ENCODE data around the gene IFT22.

The IFT22 gene

GRCh38 chr7:101303102-101303701, 18.4 kb downstream of the IFT22 start:
- TF ChIP-seq, protein P1, sequence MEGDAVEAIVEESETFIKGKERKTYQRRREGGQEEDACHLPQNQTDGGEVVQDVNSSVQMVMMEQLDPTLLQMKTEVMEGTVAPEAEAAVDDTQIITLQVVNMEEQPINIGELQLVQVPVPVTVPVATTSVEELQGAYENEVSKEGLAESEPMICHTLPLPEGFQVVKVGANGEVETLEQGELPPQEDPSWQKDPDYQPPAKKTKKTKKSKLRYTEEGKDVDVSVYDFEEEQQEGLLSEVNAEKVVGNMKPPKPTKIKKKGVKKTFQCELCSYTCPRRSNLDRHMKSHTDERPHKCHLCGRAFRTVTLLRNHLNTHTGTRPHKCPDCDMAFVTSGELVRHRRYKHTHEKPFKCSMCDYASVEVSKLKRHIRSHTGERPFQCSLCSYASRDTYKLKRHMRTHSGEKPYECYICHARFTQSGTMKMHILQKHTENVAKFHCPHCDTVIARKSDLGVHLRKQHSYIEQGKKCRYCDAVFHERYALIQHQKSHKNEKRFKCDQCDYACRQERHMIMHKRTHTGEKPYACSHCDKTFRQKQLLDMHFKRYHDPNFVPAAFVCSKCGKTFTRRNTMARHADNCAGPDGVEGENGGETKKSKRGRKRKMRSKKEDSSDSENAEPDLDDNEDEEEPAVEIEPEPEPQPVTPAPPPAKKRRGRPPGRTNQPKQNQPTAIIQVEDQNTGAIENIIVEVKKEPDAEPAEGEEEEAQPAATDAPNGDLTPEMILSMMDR (IDR thresholded peaks at IDR 0.05): no peak

- TF ChIP-seq, protein P1 (IDR thresholded peaks at IDR 0.05): no peak
Measured at GRCh38 chr7:101302641-101303101, 18.9 kb downstream of the IFT22 start.

DNA sequence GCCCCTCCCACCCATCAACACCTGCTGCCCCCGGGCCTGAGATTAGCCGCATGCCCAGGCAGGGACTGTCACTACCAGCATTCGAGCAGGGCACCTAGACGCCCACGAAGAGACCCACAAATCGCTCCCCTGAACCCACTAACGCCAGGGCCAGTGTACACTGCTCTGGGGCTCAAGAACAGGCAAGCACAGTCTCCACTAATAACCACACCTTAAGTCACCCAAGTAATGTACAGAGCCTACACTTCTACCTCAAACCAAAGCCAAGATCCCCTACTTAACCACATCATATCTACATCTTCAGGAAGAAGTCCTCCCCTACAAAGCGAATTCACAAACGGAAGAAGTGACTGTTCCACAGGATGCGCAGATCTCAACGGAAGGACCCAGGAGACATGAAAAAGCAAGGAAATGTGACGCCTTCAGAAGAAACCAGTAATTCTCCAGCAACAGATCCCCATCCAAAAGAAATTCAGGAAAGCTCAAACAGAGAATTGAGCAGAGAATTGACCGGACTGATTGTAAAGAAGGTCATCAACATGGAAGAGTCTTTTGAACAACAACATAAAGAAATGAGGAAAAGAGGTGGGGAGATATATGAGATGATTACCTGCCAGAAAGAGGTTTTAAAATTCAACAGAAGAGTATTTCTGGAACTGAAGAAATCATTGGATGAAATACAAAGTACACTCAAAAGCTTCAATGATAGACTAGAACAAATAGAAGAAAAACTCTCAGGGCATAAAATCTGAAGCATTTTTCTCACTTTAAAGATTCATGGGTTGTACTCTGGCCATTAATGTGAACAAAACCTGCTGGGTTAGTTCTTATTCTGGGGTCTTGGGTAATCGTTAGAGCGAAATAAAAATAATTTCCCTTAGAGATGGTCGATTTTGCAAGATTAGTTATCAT, 20.9 kb downstream of the IFT22 start:
- TF ChIP-seq, protein P1 (IDR thresholded peaks at IDR 0.05): no peak

DNA sequence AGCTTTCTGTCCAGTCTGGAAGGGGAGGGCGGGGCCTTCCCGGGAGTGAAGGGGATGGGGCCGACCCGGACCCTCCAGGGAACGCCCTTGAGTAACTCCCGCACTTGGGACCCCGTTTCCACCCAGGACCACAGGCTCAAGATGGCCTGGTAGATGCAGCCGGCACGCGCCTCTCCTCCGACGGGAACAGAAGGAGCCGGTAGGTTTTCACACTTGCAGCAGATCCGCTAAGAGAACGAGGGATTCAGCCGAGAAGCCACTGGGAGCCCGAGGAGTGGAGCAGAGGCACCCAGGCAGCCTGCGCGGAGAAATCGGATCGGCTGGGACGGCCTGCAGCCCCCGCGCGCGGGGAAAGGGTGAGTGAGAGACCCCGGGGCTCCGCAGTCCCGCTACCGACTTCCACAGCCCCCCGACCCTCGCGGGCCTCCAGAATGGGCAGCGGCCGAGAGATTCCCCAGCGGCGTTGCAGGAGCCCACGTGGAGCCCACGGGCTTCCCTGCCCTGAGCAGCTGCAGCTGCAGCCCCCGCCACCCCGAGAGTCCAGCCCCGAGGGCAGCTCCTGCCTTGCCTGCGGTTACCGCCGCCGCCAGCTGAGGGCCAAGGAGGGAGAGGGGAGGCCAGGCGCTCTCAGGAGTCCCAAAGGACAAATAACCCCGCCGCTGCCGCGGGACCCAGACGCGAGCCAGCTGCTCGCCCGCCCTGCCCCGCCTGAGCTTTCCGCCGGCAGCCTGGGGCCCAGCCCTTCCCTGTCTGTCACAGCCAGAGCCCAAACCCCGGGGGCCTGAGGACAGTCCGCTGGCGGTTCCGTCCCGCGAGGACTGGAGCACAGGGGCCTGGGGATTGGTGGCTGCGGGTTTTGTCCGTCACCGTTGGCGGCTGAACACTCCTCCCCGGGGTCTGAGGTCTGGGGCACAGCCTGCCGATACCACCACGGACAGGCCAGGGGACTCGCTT, 21.8 kb downstream of the IFT22 start:
- TF ChIP-seq, protein P1 (IDR thresholded peaks at IDR 0.05): no peak

DNA sequence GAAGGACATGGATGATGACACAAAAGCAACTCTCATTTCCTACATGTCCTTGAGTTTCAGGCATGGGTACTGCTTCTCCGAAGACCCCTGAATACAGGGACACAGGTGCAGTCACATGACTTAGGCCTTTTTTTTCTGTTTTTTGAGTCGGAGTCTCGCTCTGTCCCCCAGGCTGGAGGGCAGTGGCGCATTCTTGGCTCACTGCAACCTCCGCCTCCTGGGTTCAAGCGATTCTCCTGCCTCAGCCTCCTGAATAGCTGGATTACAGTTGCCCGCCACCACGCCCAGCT, 26.8 kb downstream of the IFT22 start:
- TF ChIP-seq, protein P1 (IDR thresholded peaks at IDR 0.05): no peak

DNA sequence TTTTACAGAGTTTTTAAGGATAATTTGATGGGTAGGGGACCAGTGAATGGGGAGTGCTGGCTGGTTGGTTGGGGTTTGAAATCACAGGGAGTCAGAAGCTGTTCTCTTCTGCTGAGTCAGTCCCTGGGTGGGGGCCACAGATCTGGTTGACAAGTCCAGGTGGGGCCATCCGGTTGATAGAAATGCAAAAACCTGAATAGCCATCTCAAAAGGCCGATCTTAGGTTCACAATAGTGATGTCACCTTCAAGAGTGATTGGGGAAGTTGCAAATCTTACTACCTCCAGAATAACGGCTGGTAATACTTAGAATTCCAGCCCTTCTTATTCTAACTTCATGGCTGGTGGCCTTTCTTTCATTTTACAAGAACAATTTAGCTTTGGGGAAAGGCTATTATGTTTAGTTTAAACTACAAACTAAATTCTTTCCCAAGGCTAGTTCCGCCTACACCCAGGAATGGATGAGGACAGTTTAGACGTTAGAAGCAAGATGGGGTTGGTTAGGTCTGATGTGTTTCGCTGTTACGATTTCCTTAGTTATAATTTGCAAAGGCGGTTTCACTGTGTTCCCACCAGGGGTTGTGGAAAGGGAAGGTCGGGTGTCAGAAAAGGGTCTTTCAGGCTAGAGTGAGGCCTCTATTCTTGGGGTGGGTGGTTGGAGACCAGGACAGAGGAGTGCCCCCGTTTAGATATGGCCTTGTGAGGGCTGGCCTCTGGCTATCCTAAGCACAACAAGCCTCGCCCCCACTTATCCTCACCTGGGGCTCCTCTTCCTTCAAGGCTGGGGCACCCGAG, 27.4 kb downstream of the IFT22 start:
- TF ChIP-seq, protein P1 (IDR thresholded peaks at IDR 0.05): no peak

Measured in LNCAP (cell line).